HG03045 (cell line): ENCODE data around the gene HERC2.
"Not testable (repeated sequence)": the region's sequence is repeated elsewhere in the genome, so short reads cannot be mapped to it uniquely, and the experiment has no call there.

Source experiments
- ATAC-seq: cut with Tn5 transposase; IDR thresholded peaks from one replicate; pipeline ENCODE4 v1.9.1; 2021; ENCODE audit warnings: mild to moderate bottlenecking, moderate library complexity; ENCODE audit not compliant: unreplicated experiment

Gene HERC2

GRCh38 chr15:28227303-28227702, 94.7 kb downstream of the HERC2 start:
- ATAC-seq: not testable (repeated sequence)

- ATAC-seq: not testable (repeated sequence)
Observed at GRCh38 chr15:28222612-28223011, 99.4 kb downstream of the HERC2 start.

GRCh38 chr15:28221696-28222095, 100.3 kb downstream of the HERC2 start:
- not testable (repeated sequence) for ATAC-seq

GRCh38 chr15:28219116-28219515, 102.9 kb downstream of the HERC2 start:
- no peak for ATAC-seq

- ATAC-seq: not testable (repeated sequence)
Observed at GRCh38 chr15:28216946-28217546, 104.9 kb downstream of the HERC2 start.

- ATAC-seq: not testable (repeated sequence)
Observed at GRCh38 chr15:28215521-28215920, 106.5 kb downstream of the HERC2 start.

GRCh38 chr15:28214006-28214790, 107.8 kb downstream of the HERC2 start:
- not testable (repeated sequence) for ATAC-seq

- ATAC-seq: not testable (repeated sequence)
Observed at GRCh38 chr15:28213393-28213792, 108.6 kb downstream of the HERC2 start.

- no peak for ATAC-seq
Observed at GRCh38 chr15:28208583-28208982, 113.4 kb downstream of the HERC2 start.

- ATAC-seq: not testable (repeated sequence)
Observed at GRCh38 chr15:28205640-28206039, 116.3 kb downstream of the HERC2 start.

GRCh38 chr15:28203055-28203828, 118.7 kb downstream of the HERC2 start:
- not testable (repeated sequence) for ATAC-seq

GRCh38 chr15:28202124-28202523, 119.9 kb downstream of the HERC2 start:
- not testable (repeated sequence) for ATAC-seq

- ATAC-seq: not testable (repeated sequence)
Observed at GRCh38 chr15:28198215-28198614, 123.8 kb downstream of the HERC2 start.

GRCh38 chr15:28197694-28198093, 124.3 kb downstream of the HERC2 start:
- ATAC-seq: not testable (repeated sequence)

- not testable (repeated sequence) for ATAC-seq
Observed at GRCh38 chr15:28196581-28196980, 125.4 kb downstream of the HERC2 start.

- ATAC-seq: no peak
Observed at GRCh38 chr15:28192772-28193171, 129.2 kb downstream of the HERC2 start.

- no peak for ATAC-seq
Observed at GRCh38 chr15:28191832-28192231, 130.1 kb downstream of the HERC2 start.

GRCh38 chr15:28190391-28191174, 131.4 kb downstream of the HERC2 start:
- no peak for ATAC-seq

- no peak for ATAC-seq
Observed at GRCh38 chr15:28185148-28185895, 136.7 kb downstream of the HERC2 start.

GRCh38 chr15:28184166-28184565, 137.8 kb downstream of the HERC2 start:
- no peak for ATAC-seq
